Panc1 (cell line): ENCODE results near the gene AGAP1. TPM values are rescaled to one million over a fixed set of nuclear protein-coding genes. Genes with fewer than 3 reads are reported as not detected.

Experiments used
- ATAC-seq: fragments of 200-7000 bp; cut with Tn5 transposase; 2 replicates; pipeline ENCODE4 v1.9.1; 2020; ENCODE audit warnings: mild to moderate bottlenecking, moderate library complexity
- BruUV-seq: library from RNA; stranded (reverse); fragments of 400-500 nt; replicated peaks from 2 replicates; lab custom pipeline; 2021; lab: Mats Ljungman, UMichigan
- CTCF ChIA-PET: fragments of 300-600 bp; sonication (Branson Sonifier 250); formaldehyde crosslinking; loops from one replicate; lab custom pipeline; 2022; ENCODE audit warnings: antibody characterized with exemption; lab: Charles Lee
- POLR2A ChIA-PET: fragments of 300-600 bp; sonication (Branson Sonifier 250); formaldehyde crosslinking; loops from one replicate; lab custom pipeline; 2022; ENCODE audit warnings: antibody characterized with exemption; lab: Charles Lee
- DNase-seq: peaks from one replicate; pipeline ENCODE4 v3.0.0-alpha.2; 2010; ENCODE audit warnings: low read depth, low spot score
- H3K27ac ChIP-seq: 2 replicates; pipeline ENCODE4 v1.5.1; 2011; ENCODE audit warnings: mild to moderate bottlenecking, low read length, inconsistent platforms
- H3K27me3 ChIP-seq: fragments of 200-500 bp; sonication (Bioruptor generic); 2 replicates; pipeline ENCODE4 v1.6.0; 2014; ENCODE audit warnings: low read length, inconsistent platforms; ENCODE audit not compliant: control insufficient read depth, insufficient read depth
- H3K36me3 ChIP-seq: fragments of 200-500 bp; sonication (Bioruptor generic); 2 replicates; pipeline ENCODE4 v1.5.1; 2014; ENCODE audit warnings: inconsistent platforms, mild to moderate bottlenecking, low read length, moderate library complexity; ENCODE audit not compliant: control insufficient read depth, insufficient read depth
- H3K4me1 ChIP-seq: 2 replicates; pipeline ENCODE4 v1.5.1; 2011; ENCODE audit warnings: inconsistent platforms, mild to moderate bottlenecking, low read length, moderate library complexity; ENCODE audit not compliant: control insufficient read depth, insufficient read depth
- H3K4me3 ChIP-seq, 2 experiments: 2 replicates each; pipeline ENCODE4 v1.5.1; 2011 to 2012; ENCODE audit warnings: low read depth in 2 of 2, low read length in 2 of 2, mild to moderate bottlenecking in 2 of 2, inconsistent platforms in 1 of 2, moderate library complexity in 1 of 2
- H3K9me3 ChIP-seq: fragments of 200-500 bp; sonication (Bioruptor generic); 2 replicates; pipeline ENCODE4 v1.5.1; 2014; ENCODE audit warnings: low read depth, mild to moderate bottlenecking, inconsistent platforms, low read length, moderate library complexity; ENCODE audit not compliant: control insufficient read depth, insufficient read depth
- POLR2AphosphoS5 ChIP-seq: IDR thresholded peaks from 2 replicates; pipeline ENCODE4 v1.6.1; 2012; ENCODE audit warnings: mild to moderate bottlenecking, low read depth, low read length, moderate library complexity
- SIN3A ChIP-seq: IDR thresholded peaks from 2 replicates; pipeline ENCODE4 v1.6.1; 2012; ENCODE audit warnings: low read depth, mild to moderate bottlenecking, low read length, moderate library complexity, borderline replicate concordance; ENCODE audit not compliant: insufficient read depth
- TCF7L2 ChIP-seq: IDR thresholded peaks from 2 replicates; pipeline ENCODE4 v1.6.1; 2011; ENCODE audit warnings: mild to moderate bottlenecking, low read depth, low read length, inconsistent platforms
- in situ Hi-C: cut with HindIII; loops from 2 replicates; pipeline ENCODE4 v1.10.0; 2016; ENCODE audit warnings: low sequenced_read_pairs, low pct_unique_long_range_greater_than_20kb
- intact Hi-C: fragments of 100-400 bp; cut with micrococcal nuclease; formaldehyde crosslinking; loops from one replicate; pipeline ENCODE4 v1.10.0; 2022; ENCODE audit not compliant: unreplicated experiment
- total RNA-seq: library from RNA; stranded (reverse); gene quantifications from one replicate; pipeline ENCODE4 v1.2.1, GENCODE V29; 2021; ENCODE audit not compliant: unreplicated experiment
- TF ChIP-seq, protein P1 (sequence below), 2 experiments: IDR thresholded peaks; 2 replicates each; pipeline ENCODE4 v1.6.1; 2011 to 2012; ENCODE audit warnings: low read depth in 2 of 2, control low read depth in 1 of 2, low read length in 1 of 2, mild to moderate bottlenecking in 1 of 2, moderate library complexity in 1 of 2; ENCODE audit not compliant: insufficient read depth in 1 of 2
- TF ChIP-seq, protein P2 (sequence below): fragments of 450-650 bp; IDR thresholded peaks from 2 replicates; pipeline ENCODE4 v1.5.1; 2017; ENCODE audit warnings: mild to moderate bottlenecking

AGAP1 gene
- total RNA-seq, 1 experiment from 2014 or later: 38.9 TPM

DNA sequence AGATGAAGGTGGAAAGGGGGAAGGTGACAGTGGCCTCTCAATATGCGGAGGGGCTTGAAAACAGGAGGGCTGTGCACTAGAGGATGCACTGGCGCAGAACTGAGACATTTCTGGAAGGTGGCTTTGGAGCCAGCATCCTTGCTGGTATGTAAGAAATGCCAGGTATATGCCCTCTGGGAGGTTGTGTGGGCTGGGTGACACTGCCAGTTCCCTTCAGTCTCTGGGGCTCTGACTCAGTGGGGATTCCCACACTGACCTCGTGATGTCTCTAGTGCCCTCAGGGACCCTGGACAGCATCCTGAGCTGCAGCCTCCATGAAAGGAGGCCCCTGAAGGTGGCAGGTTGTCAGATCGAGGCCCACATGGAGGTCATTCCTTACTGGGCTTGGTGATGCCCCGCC lies 74.0 kb downstream of the AGAP1 start:
- no peak for DNase-seq
- no TSS peak for BruUV-seq
- in situ Hi-C loops (no loop called here), intact Hi-C loops (no loop called here)
- TF ChIP-seq SIN3A: no peak
- TF ChIP-seq, protein P1, sequence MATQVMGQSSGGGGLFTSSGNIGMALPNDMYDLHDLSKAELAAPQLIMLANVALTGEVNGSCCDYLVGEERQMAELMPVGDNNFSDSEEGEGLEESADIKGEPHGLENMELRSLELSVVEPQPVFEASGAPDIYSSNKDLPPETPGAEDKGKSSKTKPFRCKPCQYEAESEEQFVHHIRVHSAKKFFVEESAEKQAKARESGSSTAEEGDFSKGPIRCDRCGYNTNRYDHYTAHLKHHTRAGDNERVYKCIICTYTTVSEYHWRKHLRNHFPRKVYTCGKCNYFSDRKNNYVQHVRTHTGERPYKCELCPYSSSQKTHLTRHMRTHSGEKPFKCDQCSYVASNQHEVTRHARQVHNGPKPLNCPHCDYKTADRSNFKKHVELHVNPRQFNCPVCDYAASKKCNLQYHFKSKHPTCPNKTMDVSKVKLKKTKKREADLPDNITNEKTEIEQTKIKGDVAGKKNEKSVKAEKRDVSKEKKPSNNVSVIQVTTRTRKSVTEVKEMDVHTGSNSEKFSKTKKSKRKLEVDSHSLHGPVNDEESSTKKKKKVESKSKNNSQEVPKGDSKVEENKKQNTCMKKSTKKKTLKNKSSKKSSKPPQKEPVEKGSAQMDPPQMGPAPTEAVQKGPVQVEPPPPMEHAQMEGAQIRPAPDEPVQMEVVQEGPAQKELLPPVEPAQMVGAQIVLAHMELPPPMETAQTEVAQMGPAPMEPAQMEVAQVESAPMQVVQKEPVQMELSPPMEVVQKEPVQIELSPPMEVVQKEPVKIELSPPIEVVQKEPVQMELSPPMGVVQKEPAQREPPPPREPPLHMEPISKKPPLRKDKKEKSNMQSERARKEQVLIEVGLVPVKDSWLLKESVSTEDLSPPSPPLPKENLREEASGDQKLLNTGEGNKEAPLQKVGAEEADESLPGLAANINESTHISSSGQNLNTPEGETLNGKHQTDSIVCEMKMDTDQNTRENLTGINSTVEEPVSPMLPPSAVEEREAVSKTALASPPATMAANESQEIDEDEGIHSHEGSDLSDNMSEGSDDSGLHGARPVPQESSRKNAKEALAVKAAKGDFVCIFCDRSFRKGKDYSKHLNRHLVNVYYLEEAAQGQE (IDR thresholded peaks at IDR 0.05; ENCODE audit: insufficient read depth in 1 of 2, low read depth in 2 of 2, low read length in 1 of 2): peak in 1 of 2 experiments; percentile 25; a peak in 1 of 4 replicates
- TF ChIP-seq, protein P2, sequence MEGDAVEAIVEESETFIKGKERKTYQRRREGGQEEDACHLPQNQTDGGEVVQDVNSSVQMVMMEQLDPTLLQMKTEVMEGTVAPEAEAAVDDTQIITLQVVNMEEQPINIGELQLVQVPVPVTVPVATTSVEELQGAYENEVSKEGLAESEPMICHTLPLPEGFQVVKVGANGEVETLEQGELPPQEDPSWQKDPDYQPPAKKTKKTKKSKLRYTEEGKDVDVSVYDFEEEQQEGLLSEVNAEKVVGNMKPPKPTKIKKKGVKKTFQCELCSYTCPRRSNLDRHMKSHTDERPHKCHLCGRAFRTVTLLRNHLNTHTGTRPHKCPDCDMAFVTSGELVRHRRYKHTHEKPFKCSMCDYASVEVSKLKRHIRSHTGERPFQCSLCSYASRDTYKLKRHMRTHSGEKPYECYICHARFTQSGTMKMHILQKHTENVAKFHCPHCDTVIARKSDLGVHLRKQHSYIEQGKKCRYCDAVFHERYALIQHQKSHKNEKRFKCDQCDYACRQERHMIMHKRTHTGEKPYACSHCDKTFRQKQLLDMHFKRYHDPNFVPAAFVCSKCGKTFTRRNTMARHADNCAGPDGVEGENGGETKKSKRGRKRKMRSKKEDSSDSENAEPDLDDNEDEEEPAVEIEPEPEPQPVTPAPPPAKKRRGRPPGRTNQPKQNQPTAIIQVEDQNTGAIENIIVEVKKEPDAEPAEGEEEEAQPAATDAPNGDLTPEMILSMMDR: no peak
- no peaks in the 10 kb centered on the region for H3K27me3 ChIP-seq
- peaks cover 12% of the 10 kb centered on the region; the same call in 1 of the 2 replicates for H3K4me1 ChIP-seq
- ATAC-seq: 0 out of 2 replicates have a peak, but pooled peaks have one; percentile 66
- ChIA-PET POLR2A (no interaction called here), CTCF (no interaction called here)
- H3K27ac ChIP-seq: no peak overlapping the region
- no peak overlapping the region for H3K4me3 ChIP-seq
- H3K9me3 ChIP-seq: peaks cover 3% of the 10 kb centered on the region; the same call in 1 of the 2 replicates
- no peaks in the 10 kb centered on the region for H3K36me3 ChIP-seq

DNA sequence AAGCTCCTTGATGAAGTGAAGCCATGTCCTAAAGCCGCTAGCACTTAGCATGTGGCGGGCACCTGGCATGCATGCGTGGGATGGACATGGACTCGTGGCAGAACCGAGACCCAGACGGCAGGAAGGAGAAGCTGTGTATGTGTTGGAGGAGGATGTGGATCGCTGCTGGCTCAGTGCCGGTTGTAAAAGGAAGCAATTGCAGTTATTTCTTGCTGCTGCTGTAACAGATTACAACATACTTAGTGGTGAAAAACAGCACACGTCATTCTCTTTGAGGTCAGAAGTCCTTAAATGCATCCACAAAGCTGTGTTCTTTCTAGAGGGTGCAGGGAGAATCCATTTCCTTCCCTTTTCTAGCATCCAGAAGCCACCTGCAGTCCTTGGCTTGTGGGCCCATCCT lies 74.6 kb downstream of the AGAP1 start:
- in situ Hi-C loops: no loop called here
- ATAC-seq: no peak
- Histone ChIP-seq H3K27ac (no peak overlapping the region), H3K4me1 (peaks cover 9% of the 10 kb centered on the region; the same call in 1 of the 2 replicates), H3K9me3 (peaks cover 3% of the 10 kb centered on the region; the same call in 1 of the 2 replicates), H3K27me3 (no peaks in the 10 kb centered on the region), H3K36me3 (no peaks in the 10 kb centered on the region), H3K4me3 (no peak overlapping the region)
- TF ChIP-seq TCF7L2 (no peak), SIN3A (no peak), POLR2AphosphoS5 (no peak)
- TF ChIP-seq, protein P2: no peak
- TF ChIP-seq, protein P1 (IDR thresholded peaks at IDR 0.05; ENCODE audit: insufficient read depth in 1 of 2, low read depth in 2 of 2, low read length in 1 of 2): no peak
- BruUV-seq: no TSS peak
- CTCF ChIA-PET: no interaction called here
- DNase-seq: no peak
- POLR2A ChIA-PET: no interaction called here
- intact Hi-C loops: no loop called here
